ENCODE results near the gene NUCKS1.

GRCh38 chr1:205714190-205714905, 35.6 kb downstream of the NUCKS1 start:
- TF ChIP-seq CTCF (IDR thresholded peaks at IDR 0.05) (no peak), POLR2A (IDR thresholded peaks at IDR 0.05) (no peak), POLR2AphosphoS5 (IDR thresholded peaks at IDR 0.05) (no peak)
